Mesothelial cell of epicardium (in vitro differentiated cells): ENCODE results near the gene MPL. TPM values are rescaled to one million over a fixed set of nuclear protein-coding genes. Genes with fewer than 3 reads are reported as not detected.
A peak's percentile ranks its signal among the peaks of the same experiment; 100 is the strongest.

Experiments
- DNase-seq, 2 experiments: peaks; one replicate each; pipeline ENCODE4 v3.0.0; 2021; ENCODE audit warnings: low spot score in 2 of 2; ENCODE audit not compliant: unreplicated experiment in 2 of 2
- H3K27ac Mint-ChIP-seq: 2 replicates; pipeline ENCODE4 v1.8.0; 2021; ENCODE audit warnings: mixed read lengths
- H3K27me3 Mint-ChIP-seq: 2 replicates; pipeline ENCODE4 v1.8.0; 2021; ENCODE audit warnings: low read depth, mixed read lengths
- H3K36me3 Mint-ChIP-seq: 2 replicates; pipeline ENCODE4 v1.8.0; 2021; ENCODE audit warnings: mixed read lengths
- H3K4me1 Mint-ChIP-seq: 2 replicates; pipeline ENCODE4 v1.8.0; 2021; ENCODE audit warnings: mixed read lengths
- H3K4me3 Mint-ChIP-seq: 2 replicates; pipeline ENCODE4 v1.8.0; 2021; ENCODE audit warnings: mild to moderate bottlenecking, moderate library complexity, mixed read lengths
- H3K9me3 Mint-ChIP-seq: 2 replicates; pipeline ENCODE4 v1.8.0; 2021; ENCODE audit warnings: mixed read lengths
- CTCF ChIP-seq: fragments of 200-600 bp; sonication (generic); IDR thresholded peaks from one replicate; pipeline ENCODE4 v1.5.0; 2021; ENCODE audit warnings: antibody characterized with exemption; ENCODE audit not compliant: unreplicated experiment
- total RNA-seq: library from RNA; stranded (reverse); gene quantifications from 3 replicates; pipeline ENCODE4 v1.2.1, GENCODE V29; 2021

Gene MPL
- total RNA-seq, 1 donor from 2014 or later: not detected

GRCh38 chr1:43352881-43353280 lies 15.3 kb downstream of the MPL start:
- Mint-ChIP-seq H3K36me3 (no peaks in the 10 kb centered on the region), H3K4me3 (no peak overlapping the region), H3K4me1 (peaks cover 16% of the 10 kb centered on the region), H3K27ac (no peak overlapping the region), H3K9me3 (no peaks in the 10 kb centered on the region), H3K27me3 (no peaks in the 10 kb centered on the region)
- no peak for TF ChIP-seq CTCF
- DNase-seq: no peak

- Mint-ChIP-seq H3K36me3 (no peaks in the 10 kb centered on the region), H3K27ac (no peak overlapping the region), H3K9me3 (no peaks in the 10 kb centered on the region), H3K4me3 (no peak overlapping the region), H3K4me1 (peaks cover 18% of the 10 kb centered on the region), H3K27me3 (no peaks in the 10 kb centered on the region)
- no peak for TF ChIP-seq CTCF
- no peak for DNase-seq
These were observed 16.9 kb downstream of the MPL start for GRCh38 chr1:43354471-43354870.

- no peaks in the 10 kb centered on the region for H3K27me3 Mint-ChIP-seq
- DNase-seq: no peak
- no peak overlapping the region for H3K4me3 Mint-ChIP-seq
- H3K4me1 Mint-ChIP-seq: peaks cover 18% of the 10 kb centered on the region
- TF ChIP-seq CTCF: no peak
- H3K9me3 Mint-ChIP-seq: no peaks in the 10 kb centered on the region
- no peaks in the 10 kb centered on the region for H3K36me3 Mint-ChIP-seq
- no peak overlapping the region for H3K27ac Mint-ChIP-seq
These were observed 17.3 kb downstream of the MPL start for GRCh38 chr1:43354936-43355335.

- TF ChIP-seq CTCF: no peak
- no peak for DNase-seq
- peaks cover 11% of the 10 kb centered on the region for H3K36me3 Mint-ChIP-seq
- H3K27ac Mint-ChIP-seq: no peak overlapping the region
- no peaks in the 10 kb centered on the region for H3K27me3 Mint-ChIP-seq
- no peak overlapping the region for H3K4me3 Mint-ChIP-seq
- peaks cover 31% of the 10 kb centered on the region for H3K4me1 Mint-ChIP-seq
- H3K9me3 Mint-ChIP-seq: no peaks in the 10 kb centered on the region
These were observed 19.6 kb downstream of the MPL start for GRCh38 chr1:43357251-43357650.

- DNase-seq: no peak
- peak overlapping the region; percentile 86 for H3K4me3 Mint-ChIP-seq
- H3K9me3 Mint-ChIP-seq: no peaks in the 10 kb centered on the region
- H3K36me3 Mint-ChIP-seq: peaks cover 15% of the 10 kb centered on the region
- no peak for TF ChIP-seq CTCF
- no peaks in the 10 kb centered on the region for H3K27me3 Mint-ChIP-seq
- H3K27ac Mint-ChIP-seq: peak overlapping the region; percentile 97
- peaks cover 31% of the 10 kb centered on the region for H3K4me1 Mint-ChIP-seq
These were observed 20.6 kb downstream of the MPL start for GRCh38 chr1:43358121-43358745.
